Measurements from ENCODE around the gene SLC30A2. TPM values are rescaled to one million over a fixed set of nuclear protein-coding genes. Genes with fewer than 3 reads are reported as not detected.

The SLC30A2 gene
- total and polyA plus RNA-seq, 9 of the 15 experiments (the other 6 are each of a cell fraction or from before 2014, with no cell fraction given): 0.01 to 0.18 (median 0.06) TPM; not detected in 3

- no peak for TF ChIP-seq POU5F1 (IDR thresholded peaks at IDR 0.05; ENCODE audit: borderline replicate concordance, low read depth, low read length, partially characterized antibody)
- no peak for TF ChIP-seq MCM5 (IDR thresholded peaks at IDR 0.05; ENCODE audit: low read depth)
- no peak for TF ChIP-seq SOX6 (IDR thresholded peaks at IDR 0.05)
- peak; percentile 65 for TF ChIP-seq TSHZ1 (CRISPR knock-in tag; IDR thresholded peaks at IDR 0.05)
- TF ChIP-seq SRSF3 (IDR thresholded peaks at IDR 0.05; ENCODE audit: insufficient read depth, low read length): no peak
- TF ChIP-seq, protein P1, sequence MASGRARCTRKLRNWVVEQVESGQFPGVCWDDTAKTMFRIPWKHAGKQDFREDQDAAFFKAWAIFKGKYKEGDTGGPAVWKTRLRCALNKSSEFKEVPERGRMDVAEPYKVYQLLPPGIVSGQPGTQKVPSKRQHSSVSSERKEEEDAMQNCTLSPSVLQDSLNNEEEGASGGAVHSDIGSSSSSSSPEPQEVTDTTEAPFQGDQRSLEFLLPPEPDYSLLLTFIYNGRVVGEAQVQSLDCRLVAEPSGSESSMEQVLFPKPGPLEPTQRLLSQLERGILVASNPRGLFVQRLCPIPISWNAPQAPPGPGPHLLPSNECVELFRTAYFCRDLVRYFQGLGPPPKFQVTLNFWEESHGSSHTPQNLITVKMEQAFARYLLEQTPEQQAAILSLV (tag; IDR thresholded peaks at IDR 0.05): peak; percentile 81
- no peak for TF ChIP-seq ZNF124 (CRISPR knock-in tag; IDR thresholded peaks at IDR 0.05)
- no peak for TF ChIP-seq NCOR1 (IDR thresholded peaks at IDR 0.05)
- no peak for TF ChIP-seq MYNN (IDR thresholded peaks at IDR 0.05)
- no peak for TF ChIP-seq MYNN (CRISPR knock-in tag; IDR thresholded peaks at IDR 0.05)
- TF ChIP-seq CEBPZ (IDR thresholded peaks at IDR 0.05; ENCODE audit: borderline replicate concordance, low read depth, low read length): no peak
- TF ChIP-seq ZNF707 (CRISPR knock-in tag; conservative IDR thresholded peaks at IDR 0.05): no peak; the same call in 1 of the 2 replicates
- TF ChIP-seq MNT (conservative IDR thresholded peaks at IDR 0.05): 0 out of 4 replicates have a peak, but pooled peaks of 1 of the 2 experiments have one; percentile 20
- TF ChIP-seq SNAPC5 (CRISPR knock-in tag; IDR thresholded peaks at IDR 0.05): no peak
- peak; percentile 33 to 81 for TF ChIP-seq E2F6 (IDR thresholded peaks at IDR 0.05; ENCODE audit: borderline replicate concordance in 1 of 2, extremely low read depth in 1 of 2, insufficient read depth in 1 of 2, insufficient read length in 1 of 2, low read depth in 1 of 2, low read length in 1 of 2, poor library complexity in 1 of 2, severe bottlenecking in 1 of 2)
- no peak for TF ChIP-seq NFATC3 (IDR thresholded peaks at IDR 0.05)
These were observed 3.8 kb upstream of the SLC30A2 start (continued) for GRCh38 chr1:26049531-26050247.
